HG03342 (cell line): ENCODE results near the gene NOL4L.

Source experiments
- ATAC-seq: cut with Tn5 transposase; IDR thresholded peaks from one replicate; pipeline ENCODE4 v1.9.1; 2021; ENCODE audit warnings: mild to moderate bottlenecking, moderate library complexity; ENCODE audit not compliant: unreplicated experiment

The NOL4L gene

GRCh38 chr20:32527447-32528055 is 57.6 kb downstream of the NOL4L start:
- no peak for ATAC-seq

GRCh38 chr20:32527052-32527446 is 58.1 kb downstream of the NOL4L start:
- no peak for ATAC-seq

- ATAC-seq = no peak
Measured at GRCh38 chr20:32526541-32526940, 58.6 kb downstream of the NOL4L start.

GRCh38 chr20:32526125-32526524 is 59.0 kb downstream of the NOL4L start:
- no peak for ATAC-seq

- ATAC-seq = no peak
Measured at GRCh38 chr20:32524829-32525501, 60.2 kb downstream of the NOL4L start.

- ATAC-seq = no peak
Measured at GRCh38 chr20:32523613-32524213, 61.4 kb downstream of the NOL4L start.

GRCh38 chr20:32522776-32523612 is 62.1 kb downstream of the NOL4L start:
- ATAC-seq = no peak

- ATAC-seq = no peak
Measured at GRCh38 chr20:32522526-32522775, 62.7 kb downstream of the NOL4L start.

GRCh38 chr20:32521780-32522525 is 63.2 kb downstream of the NOL4L start:
- no peak for ATAC-seq

GRCh38 chr20:32520927-32521203 is 64.3 kb downstream of the NOL4L start:
- ATAC-seq = no peak

- no peak for ATAC-seq
Measured at GRCh38 chr20:32519381-32519730, 65.8 kb downstream of the NOL4L start.

GRCh38 chr20:32518593-32519380 is 66.3 kb downstream of the NOL4L start:
- ATAC-seq = no peak

GRCh38 chr20:32517914-32518592 is 67.1 kb downstream of the NOL4L start:
- no peak for ATAC-seq

- no peak for ATAC-seq
Measured at GRCh38 chr20:32517518-32517873, 67.6 kb downstream of the NOL4L start.

- no peak for ATAC-seq
Measured at GRCh38 chr20:32516583-32517517, 68.3 kb downstream of the NOL4L start.

- ATAC-seq = no peak
Measured at GRCh38 chr20:32515631-32516101, 69.5 kb downstream of the NOL4L start.

GRCh38 chr20:32514760-32515159 is 70.4 kb downstream of the NOL4L start:
- ATAC-seq = no peak

- no peak for ATAC-seq
Measured at GRCh38 chr20:32513031-32513866, 71.9 kb downstream of the NOL4L start.
